HG03354 (cell line): ENCODE data around the gene IGFBP2.

Experiments
- ATAC-seq: cut with Tn5 transposase; IDR thresholded peaks from one replicate; pipeline ENCODE4 v1.9.1; 2021; ENCODE audit warnings: mild to moderate bottlenecking; ENCODE audit not compliant: unreplicated experiment, poor library complexity, severe bottlenecking

Gene IGFBP2

DNA sequence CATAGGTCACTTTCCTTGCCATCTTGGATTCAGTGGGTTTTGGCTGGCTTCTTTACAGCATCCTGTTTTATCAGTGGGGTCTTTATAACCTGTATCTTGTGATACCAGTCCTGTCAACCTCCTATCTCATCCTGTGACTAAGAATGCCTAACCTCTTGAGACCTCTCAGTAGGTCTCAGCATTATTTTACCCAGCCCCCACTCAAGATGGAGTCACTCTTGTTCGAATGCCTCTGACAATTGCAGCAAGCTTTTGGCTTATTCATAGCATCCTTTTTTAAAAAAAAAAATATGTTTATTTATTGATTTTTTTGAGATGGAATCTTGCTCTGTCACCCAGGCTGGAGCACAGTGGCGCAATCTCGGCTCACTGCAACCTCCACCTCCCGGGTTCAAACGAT lies 24.7 kb upstream of the IGFBP2 start:
- no peak for ATAC-seq

DNA sequence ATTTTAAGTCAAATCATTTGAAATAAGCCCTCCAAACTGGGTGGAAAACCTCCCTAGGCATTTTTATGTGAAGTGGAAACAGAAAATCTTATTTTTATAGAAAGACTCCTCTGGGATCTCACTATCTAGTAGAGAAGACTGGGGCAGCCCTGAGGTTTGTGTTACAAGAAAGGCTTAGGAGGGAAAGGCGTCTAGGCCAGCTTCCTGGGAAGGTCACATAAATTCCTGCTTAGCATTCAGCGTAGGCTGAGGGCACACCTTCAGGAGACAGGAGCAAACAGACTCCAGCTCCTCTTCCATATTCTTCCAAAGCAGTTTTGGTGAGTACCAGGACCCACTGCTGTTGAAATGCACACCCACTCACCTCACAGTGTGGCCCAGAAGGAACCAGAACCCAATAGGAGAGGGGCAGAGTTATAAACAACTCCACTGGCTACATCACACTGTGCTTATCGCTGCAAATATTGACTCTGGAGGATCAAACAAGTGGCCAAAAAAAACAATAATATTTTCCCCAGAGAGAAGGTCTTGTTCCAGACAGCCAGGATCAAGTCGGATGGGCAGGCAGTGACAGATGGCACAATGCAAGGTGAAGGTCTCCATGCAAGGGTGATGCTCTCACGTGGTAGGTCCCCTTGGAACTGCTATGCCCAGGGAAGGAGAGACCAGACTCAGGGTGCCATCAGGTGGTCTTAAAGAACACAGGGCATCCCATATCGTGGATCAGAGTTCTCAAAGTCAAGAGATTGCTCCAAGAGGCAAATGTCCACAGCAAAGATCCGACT lies 17.7 kb upstream of the IGFBP2 start:
- no peak for ATAC-seq

DNA sequence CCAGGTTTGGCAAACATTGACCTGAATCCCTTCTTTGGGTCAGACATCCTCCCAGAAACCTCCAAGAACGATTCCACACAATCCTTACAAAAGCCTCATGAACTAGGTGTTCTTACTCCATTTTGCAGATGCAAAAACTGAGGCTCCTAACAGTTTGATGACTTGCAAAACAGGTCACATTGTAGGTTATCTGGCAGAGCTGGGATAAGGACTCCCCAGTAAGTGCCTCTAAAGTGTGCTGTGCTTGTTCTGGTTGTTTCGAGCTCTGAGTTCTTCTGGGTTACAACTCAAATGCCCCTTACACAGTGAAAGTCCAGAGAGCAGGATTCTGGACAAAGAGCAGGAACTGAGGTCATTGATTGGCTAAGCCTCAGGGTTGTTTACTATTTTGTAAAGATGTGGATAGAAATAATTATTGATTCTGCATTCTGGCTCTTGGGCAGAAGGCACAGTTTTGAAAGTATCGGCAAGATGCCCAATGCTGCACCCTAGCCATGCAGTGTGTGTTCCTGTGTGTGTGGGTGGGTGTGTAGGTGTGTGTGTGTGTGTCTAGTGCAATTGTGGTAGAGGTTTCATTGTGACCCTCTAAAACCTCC lies 17.0 kb upstream of the IGFBP2 start:
- ATAC-seq = no peak

DNA sequence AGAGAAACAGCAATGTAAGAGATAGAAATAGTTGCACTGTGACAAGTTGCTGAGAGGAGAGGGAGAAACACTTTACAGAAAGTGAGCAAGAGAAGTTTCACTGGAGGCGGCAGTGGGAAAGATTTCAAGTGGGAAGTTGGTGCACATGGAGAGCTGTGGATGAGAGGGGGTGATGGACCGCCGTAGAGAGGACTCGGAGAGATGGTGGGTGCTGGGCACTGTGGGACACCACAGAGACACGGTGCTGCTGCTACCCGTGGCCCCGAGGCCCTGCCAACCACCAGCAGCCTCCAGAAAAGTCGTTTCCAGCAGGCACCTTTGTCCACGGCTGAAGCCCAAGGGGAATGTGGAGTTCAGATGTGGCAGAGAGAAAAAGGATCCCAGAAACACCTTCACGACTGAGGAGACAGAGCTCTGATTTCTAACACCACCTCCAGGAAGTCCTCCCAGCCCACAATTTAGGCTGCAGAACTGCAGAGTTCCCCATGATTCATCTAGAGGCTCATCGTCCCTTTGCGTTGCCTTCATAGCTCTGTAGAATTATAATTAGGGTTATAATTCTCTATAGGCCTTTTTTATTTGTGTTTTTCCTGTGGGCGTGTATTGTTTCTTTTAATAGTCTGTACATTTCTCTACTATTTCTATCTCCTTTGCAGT lies 15.9 kb upstream of the IGFBP2 start:
- no peak for ATAC-seq

DNA sequence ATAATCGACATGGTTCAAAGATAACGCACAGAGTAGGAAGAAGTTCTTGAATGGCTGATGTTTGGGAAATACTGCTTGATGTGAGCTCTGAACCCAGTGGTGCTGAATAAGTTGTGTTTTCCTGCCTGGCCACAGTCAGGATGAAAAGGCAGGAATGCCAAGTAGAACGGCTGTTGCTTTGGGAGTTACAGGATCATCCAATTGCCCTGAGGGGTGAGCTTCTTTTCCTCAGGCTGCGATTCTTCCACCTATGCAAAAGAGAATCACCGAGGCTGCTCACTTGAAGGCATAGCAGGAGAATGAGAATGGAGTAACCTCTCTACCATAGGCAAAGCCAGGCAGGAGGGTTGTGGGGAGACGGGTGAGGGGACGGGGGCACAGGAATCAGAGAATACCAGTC lies 14.4 kb upstream of the IGFBP2 start:
- no peak for ATAC-seq

DNA sequence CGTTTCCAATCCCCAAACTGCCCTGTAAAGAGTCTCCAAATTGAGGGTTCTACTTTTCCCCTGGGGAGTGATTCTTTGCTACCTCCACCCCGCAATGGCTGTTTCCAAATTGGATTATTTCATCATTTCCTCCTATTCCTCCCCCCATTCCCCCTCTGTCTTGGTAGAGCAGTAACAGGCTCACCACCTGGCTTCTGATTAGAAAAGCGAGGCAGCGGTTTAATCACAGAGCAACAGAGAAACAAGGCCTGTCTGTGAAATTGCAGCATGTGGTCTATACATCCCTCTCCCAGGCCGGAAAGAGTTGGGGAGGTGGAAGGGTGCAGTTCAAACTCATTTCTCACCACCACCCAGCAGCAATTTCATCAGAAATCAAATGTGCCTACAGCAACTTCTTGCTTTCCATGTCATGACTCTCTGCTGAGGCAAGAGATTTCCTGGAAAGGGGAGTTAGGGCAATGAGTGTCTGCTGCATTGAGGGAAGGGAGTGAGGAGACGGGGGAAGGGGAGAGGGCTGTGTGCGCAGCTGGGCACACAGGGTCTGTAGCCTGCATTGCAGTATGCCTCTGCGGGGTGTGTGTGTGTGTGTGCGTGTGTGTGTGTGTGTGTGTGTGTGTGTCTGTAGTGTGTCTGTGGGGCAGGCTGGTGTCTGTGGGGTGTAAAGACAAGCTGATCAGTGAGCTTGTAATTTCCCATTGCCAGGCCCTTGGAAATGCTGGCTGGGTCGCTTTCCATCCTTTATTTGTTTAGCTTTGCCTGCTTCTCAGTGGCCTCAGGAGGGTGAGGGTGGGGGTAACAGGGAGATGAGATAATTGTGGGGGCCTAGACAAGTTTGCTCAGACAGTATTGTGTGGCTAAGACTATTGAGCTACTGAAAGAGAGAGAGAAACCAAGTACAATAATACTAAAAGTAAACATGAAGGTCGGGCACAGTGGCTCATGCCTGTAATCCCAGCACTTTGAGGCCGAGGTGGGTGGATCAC lies 13.5 kb upstream of the IGFBP2 start:
- no peak for ATAC-seq

DNA sequence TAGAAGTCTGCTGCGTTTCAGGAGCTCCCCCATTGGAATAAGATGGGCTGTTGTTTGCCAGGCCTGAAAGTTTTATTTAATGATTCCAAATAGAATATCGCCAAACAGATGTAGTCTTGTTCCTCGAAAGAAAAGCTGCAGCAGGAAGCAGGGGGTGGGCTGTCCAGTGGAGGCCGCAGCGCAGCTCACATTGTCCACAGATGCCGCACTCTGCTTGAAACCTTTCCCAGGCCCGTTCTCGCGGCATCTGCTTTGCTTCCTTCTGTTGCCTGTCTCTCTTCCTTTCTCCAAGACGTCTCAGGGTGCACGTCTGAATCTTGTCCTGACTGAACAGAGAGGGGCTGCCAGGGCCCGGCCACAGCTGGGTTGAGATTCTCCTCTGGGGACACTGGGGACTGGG lies 12.4 kb upstream of the IGFBP2 start:
- ATAC-seq = no peak

DNA sequence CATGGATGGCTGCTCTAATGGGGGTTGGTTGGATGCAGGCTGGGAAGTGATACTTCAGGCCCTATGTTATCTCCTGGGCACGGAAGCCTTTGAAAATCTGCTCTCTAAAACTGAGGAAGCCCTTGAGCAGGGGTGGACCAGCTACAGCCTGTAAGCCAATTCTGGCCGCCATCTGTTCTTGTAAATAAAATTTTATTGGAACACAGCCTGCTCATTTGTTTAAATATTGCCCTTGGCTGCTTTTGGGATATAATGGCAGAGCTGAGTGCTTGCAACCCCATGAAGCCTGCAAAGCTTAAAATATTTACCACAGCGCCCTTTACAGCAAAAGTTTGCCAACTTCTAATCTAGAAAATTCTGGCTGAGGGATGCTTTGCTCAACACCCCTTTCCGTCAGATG lies 11.9 kb upstream of the IGFBP2 start:
- no peak for ATAC-seq

DNA sequence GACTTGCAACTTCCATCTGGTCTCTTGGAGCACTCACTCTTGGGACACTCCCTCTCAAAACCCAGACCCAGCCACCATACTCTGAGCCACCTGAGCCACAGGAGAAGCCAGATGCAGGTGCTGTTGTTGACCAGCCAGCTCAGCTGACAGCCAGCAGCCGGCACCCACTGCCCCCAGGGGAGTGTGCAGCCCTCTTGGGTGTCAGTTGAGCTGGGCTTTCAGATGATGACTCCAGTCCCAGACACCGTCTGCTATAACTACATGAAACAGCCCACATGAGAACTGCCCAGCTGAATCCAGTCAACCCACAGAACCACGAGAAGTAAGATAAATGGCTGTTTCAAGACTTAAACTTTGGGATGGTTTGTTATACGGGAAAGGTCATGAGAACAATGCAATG lies 10.7 kb upstream of the IGFBP2 start:
- ATAC-seq = no peak

DNA sequence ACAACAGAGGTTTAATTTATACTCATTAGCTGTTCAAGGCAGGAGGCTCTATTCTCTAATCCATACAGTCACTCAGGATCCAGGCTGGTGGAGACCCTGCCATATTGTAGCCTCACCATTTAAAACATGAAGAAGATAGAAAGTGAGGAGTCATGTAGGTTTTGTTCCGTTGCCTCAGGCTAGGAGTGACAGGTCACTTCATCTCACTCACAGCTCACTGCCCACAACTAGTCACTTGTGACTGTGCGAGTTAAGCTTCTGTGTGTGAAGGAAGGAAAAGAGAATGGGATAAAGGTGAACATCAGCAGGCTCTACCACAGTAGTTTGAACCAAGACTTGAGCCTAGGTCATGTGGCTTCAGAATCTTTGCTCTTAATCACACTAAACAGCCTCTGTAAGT lies 9.0 kb upstream of the IGFBP2 start:
- ATAC-seq = no peak

DNA sequence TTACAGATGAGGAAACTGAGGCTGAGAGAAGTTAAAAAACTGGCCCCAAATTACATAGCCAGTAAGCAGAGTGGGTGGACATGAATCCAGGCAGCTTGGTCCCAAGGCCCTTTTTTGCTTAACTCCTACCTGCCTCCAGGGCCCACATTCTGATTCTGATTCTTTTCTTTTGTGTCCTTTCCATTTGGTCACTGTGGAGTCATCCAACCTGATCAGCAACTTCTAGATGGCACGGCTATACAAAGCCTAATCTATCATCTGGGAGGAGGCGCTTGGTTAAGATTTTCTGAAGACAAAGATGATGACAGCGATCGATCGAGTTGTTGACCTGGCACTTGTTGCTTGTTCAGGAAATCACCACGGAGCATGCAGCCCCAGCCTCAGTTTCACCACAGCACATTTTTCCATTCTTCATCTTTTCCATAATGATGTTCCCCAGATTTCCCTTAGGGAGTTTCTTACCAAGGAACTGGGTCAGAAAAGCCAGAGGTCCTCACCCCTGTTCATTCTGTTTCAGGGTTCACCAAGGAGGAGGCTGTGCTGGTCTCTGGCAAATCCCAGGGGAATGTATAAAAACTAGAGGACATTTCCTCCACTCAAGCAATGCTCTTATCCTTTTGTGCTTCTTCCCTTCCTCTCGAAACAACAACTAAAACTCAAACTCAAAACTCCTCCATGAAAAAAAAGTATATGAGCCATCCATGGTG lies 6.9 kb upstream of the IGFBP2 start:
- ATAC-seq = no peak

DNA sequence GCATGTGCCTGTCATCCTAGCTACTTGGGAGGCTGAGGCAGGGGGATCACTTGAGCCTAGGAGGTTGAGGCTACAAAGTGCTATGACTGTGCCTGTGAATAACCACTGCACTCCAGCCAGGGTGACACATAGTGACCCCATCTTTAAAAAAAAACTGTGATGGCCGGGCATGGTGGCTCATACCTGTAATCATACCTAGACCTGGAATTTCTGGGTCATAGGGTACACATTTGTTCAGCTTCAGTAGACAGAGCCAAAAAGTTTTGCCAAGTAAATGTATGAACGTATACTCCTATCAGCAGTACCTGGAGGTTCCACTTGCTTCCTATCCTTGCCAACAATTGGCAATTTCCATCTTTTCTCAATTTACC lies 6.4 kb upstream of the IGFBP2 start:
- ATAC-seq = no peak

DNA sequence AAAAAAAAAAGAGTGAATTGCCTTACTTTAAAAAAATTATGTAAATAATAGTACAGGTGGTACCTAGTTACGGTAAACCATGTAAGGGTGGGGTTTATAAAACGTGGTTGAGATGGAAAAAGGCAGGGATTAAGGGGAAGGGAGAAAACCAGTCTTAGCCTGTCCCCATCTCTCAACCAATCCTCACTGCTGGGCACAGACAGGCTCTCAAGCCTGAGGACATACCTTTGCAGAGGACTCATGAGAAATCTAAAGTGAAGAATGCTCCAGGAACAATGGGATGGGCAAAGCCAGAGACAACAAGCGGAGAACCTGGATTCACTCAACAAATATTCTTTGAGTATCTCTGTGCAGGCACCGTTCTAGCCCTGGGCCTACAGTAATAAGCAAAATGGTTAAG lies 3.4 kb upstream of the IGFBP2 start:
- ATAC-seq = no peak

DNA sequence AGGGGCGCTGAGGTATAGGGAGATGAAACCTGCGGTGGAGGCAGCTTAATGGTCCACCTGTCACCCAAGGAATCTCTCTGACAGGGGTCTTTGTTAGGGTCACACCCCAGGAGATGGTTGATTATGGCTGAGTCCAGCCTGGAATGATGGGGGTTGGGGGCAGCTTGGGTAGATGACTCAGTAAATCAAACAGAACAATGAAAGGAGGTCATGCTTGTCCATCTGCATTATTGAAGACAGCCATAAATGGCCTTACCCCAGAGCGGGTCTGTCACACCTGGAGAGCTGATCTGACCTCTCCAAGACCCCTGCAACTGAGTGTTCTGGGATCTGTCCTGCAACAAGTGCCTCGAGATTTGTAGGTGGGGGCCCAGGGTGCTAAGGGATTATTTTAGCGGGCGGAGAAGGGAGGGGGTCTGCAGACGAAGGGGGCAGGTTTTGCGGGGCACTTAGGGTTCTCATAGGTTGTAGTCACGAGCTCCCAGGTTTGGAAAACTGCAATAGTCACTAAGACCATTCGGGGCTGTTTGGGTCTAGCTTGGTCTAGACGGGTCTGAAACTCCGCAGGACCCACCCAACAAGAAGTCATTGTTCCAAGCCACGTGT lies 771 bp upstream of the IGFBP2 start:
- no peak for ATAC-seq

DNA sequence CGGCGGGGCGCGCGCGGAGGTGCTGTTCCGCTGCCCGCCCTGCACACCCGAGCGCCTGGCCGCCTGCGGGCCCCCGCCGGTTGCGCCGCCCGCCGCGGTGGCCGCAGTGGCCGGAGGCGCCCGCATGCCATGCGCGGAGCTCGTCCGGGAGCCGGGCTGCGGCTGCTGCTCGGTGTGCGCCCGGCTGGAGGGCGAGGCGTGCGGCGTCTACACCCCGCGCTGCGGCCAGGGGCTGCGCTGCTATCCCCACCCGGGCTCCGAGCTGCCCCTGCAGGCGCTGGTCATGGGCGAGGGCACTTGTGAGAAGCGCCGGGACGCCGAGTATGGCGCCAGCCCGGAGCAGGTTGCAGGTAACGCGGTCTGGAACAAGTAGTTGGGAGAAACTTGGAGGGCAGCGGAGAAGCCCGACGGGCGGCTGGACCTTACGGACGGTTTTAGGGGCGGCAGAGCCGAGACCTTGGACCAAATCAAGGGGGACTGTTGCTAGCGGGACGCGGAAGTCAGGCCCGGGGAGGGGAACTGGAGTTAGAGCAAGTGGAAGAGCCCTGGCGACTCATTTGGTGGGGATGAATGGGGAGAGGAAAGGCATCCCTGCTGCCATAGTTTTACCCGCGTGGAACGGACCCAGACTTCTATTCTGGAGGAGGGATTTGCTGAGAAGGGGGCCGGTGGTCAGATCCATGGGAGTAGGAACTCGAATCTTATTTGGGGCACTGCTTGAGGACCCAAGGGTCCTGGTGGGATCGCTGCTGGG lies 573 bp downstream of the IGFBP2 start:
- no peak for ATAC-seq

DNA sequence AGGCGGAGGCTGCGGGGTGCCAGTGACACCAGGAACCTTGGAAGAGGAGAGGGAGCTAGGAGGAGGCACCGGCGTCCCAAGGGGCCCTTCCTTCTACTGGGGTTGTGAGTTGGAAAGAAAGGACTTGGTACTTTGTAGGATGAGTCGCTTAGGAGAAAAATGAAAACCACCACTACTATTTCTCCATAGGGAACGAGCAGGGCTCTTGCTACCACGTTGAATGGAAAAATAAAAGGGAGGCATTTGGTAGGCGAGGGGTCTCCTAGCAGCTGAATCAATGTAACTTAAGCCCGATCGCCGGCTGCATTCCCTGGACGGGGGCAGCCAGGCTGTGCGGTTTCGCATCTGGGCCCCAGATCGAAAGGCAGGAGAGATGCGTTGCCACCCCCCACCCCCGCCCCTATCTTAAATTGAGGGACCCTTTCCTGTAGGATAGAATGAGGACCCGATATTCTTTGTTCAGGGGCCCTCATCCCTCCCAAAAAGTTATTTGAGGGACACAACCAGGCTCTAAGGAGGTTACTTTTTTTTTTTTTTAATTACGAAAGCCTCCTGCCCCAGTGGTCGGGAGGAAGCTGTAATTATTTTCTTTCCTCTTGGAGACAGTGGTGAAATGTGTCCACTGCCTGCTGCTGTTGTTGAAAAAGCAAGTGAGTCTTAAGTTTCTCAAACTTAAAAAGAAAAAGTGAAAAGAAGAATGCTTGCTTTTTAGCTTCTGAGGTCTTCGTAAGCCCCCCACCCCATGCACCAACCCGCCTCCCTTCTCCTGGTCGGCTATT lies 1.3 kb downstream of the IGFBP2 start:
- no peak for ATAC-seq

DNA sequence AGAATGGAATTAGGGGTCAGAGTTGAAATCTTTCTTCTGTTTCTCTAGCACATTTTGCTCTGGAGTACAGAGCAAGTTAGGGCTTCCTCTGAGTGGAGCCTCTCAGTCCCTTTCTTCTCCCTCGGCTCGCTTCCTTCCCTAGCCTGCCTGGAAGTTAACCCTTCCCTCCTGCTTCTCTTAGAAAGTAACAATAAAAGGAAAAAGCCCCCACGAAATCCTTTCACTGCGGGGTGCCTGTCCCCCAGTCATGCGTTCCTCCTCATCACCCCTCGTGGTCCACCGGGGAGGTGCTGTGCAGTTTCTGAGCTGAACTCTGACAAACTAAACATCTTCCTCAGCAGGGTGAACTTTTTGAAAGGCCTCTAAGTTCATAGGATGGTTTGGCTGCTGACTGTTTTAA lies 2.0 kb downstream of the IGFBP2 start:
- ATAC-seq = no peak
